Ovary (tissue), 9 donors: ENCODE results near the gene SAFB2. TPM values are rescaled to one million over a fixed set of nuclear protein-coding genes. Genes with fewer than 3 reads are reported as not detected.

ENCODE experiments used
- DNase-seq, 5 donors: peaks; one replicate each; pipeline ENCODE4 v3.0.0-alpha.2; 2019 to 2020
- H3K27ac ChIP-seq, 2 donors: fragments of 200-600 bp; one replicate each; pipeline versions ENCODE4 v1.5.1 to v1.8.0; 2019 to 2022
- H3K27me3 ChIP-seq: fragments of 200-600 bp; one replicate; pipeline ENCODE4 v1.8.0; 2022
- H3K36me3 ChIP-seq: fragments of 200-600 bp; sonication (generic); one replicate; pipeline ENCODE4 v1.5.1; 2019
- H3K4me1 ChIP-seq: one replicate; pipeline ENCODE4 v1.8.1; 2013; ENCODE audit warnings: mild to moderate bottlenecking, moderate library complexity; ENCODE audit not compliant: insufficient read depth
- H3K4me3 ChIP-seq: fragments of 200-600 bp; sonication (generic); one replicate; pipeline ENCODE4 v1.5.1; 2017
- H3K9me3 ChIP-seq, 2 donors: fragments of 200-600 bp in 1 of 2; sonication (generic) in 1 of 2; one replicate each; pipeline versions ENCODE4 v1.5.1 to v1.8.1; 2013 to 2019; ENCODE audit warnings: mild to moderate bottlenecking in 1 of 2, moderate library complexity in 1 of 2
- CTCF ChIP-seq, 3 donors: fragments of 450-650 bp in 2 of 3; fragments of 200-600 bp in 1 of 3; IDR thresholded peaks; one replicate each; pipeline versions ENCODE4 v1.5.1 to v1.8.0; 2016 to 2022; ENCODE audit warnings: antibody characterized with exemption in 3 of 3, mild to moderate bottlenecking in 1 of 3
- EP300 ChIP-seq: sonication (generic); formaldehyde crosslinking; IDR thresholded peaks from one replicate; pipeline ENCODE4 v1.6.1; 2017; ENCODE audit warnings: antibody characterized with exemption
- POLR2A ChIP-seq: fragments of 450-650 bp; IDR thresholded peaks from one replicate; pipeline ENCODE4 v1.6.1; 2017; ENCODE audit warnings: antibody characterized with exemption, mild to moderate bottlenecking, moderate library complexity
- WGBS, 3 donors: extraction: QIAGEN DNeasy Blood & Tissue Kit in 1 of 3; methylation state at CpG; one replicate each; pipeline versions ENCODE4 v1.1.5 to v1.1.7; 2013 to 2017; 5-methylcytosine and 5-hydroxymethylcytosine counted together
- intact Hi-C, 4 donors: fragments of 100-400 bp; cut with DNase I; formaldehyde crosslinking; loops; one replicate each; pipeline versions ENCODE4 v1.11.0 to v1.15.1; 2022 to 2023
- polyA plus RNA-seq, 2 donors: library from polyadenylated mRNA; stranded (reverse); fragments of 200-250 nt in 1 of 2; fragments of 350-450 nt in 1 of 2; fragmentation: Illumina TruSeq in 1 of 2; extraction: RNeasy Lipid Tissue Mini Kit (QIAGEN cat#74804) in 1 of 2; gene quantifications; one replicate each; pipeline ENCODE4 v1.2.3, GENCODE V29; 2013 to 2014
- total RNA-seq, 7 donors: library from RNA; depleted of rRNA in 2 of 7; stranded (reverse); fragments of >200 nt in 2 of 7; fragmentation: NEBNext Ultra II Directional in 3 of 7; extraction: Animal tissue kit (Norgen Biotek cat#: 25700) in 3 of 7; gene quantifications; one replicate each; pipeline versions ENCODE4 v1.1.0 to v1.2.4, GENCODE V29; 2016 to 2023
- donor health status: DM: no; HTN: no; CAD: no; lungs with moderate emphysema.
- donor health status: DM: no; HTN: no; CAD: no.
- donor health status: Bipolar disorder and iron deficiency.
- donor health status: DM: yes; HTN: yes; CAD: no.
- donor health status: DM: no; HTN: no; CAD: no.
- donor health status: DM: yes; HTN: yes; CAD: no.

The SAFB2 gene
- total and polyA plus RNA-seq, 9 donors = 51.3 to 173 (median 107) TPM

GRCh38 chr19:5627395-5627904 is 4.9 kb upstream of the SAFB2 start:
- no peak for DNase-seq
- Histone ChIP-seq H3K4me1 (peaks cover 24% of the 10 kb centered on the region), H3K9me3 (no peaks in the 10 kb centered on the region), H3K27me3 (no peaks in the 10 kb centered on the region), H3K36me3 (no peaks in the 10 kb centered on the region), H3K4me3 (no peak overlapping the region), H3K27ac (no peak overlapping the region)
- intact Hi-C loops = loop anchor here in 2 of 4 donors (5.0 to 10.0 kb wide), 2 partner anchors 50 to 57 kb away; partner anchors contain the start of genes HSD11B1L (in 1 of the 2) and MICOS13 (in 1 of the 2)
- TF ChIP-seq CTCF (IDR thresholded peaks at IDR 0.05) = no peak
- TF ChIP-seq POLR2A = no peak
- no peak for TF ChIP-seq EP300
- 60 to 66% (median 62%) methylated on average over 6 of the region's 6 CpGs for WGBS, 3 donors

DNA sequence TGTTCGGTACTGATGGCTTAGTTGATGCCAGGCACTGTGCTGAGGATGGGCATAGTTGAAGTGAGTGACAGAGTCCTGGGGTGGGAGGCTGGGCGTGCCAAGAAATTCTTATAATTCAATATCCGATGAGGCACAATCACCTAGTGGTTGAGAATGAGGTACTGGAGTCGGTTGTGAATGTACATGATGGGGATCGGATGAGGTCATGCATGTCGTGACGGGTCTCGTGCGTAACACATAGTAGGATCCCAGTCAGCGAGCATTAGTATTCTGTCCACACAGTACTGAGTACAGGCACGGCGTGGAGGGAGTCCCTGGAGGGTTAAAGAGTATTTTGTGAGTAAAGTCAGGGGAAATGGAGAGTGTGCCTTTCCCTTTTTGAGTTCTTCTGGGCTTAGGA is 3.1 kb upstream of the SAFB2 start:
- WGBS, 3 donors = 78 to 84% (median 81%) methylated on average over 12 of the region's 12 CpGs
- TF ChIP-seq CTCF (IDR thresholded peaks at IDR 0.05) (no peak), EP300 (no peak), POLR2A (no peak)
- intact Hi-C loops = loop anchor here in 2 of 4 donors (5.0 to 10.0 kb wide), 2 partner anchors 52 to 59 kb away; partner anchors contain the start of genes HSD11B1L (in 1 of the 2) and MICOS13 (in 1 of the 2)

DNA sequence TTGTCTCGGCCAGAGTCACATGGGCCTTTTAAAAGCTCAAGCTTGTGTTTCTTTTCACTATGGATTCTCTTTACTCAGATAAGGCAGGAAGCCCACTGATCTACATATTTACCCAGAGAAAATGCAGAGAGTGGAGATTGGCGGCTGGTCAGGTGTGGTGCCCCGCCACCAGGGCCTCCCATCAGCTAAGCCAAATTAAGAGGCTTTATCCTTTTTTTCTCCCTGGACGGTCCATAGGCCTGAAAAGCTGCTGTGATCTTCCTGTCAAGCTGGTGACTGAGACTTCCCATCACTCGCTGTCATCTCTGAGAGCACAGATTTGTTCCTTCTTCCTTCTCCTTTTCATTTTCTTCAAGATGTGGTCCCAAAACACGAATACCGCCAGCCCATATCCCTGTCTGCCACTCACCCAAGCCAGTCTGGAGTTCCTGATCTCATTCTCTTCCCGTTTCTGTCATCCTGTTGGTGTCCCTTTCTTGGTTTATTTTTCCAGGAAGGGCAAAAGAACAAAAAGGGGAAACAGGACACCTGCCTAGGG is 2.2 kb upstream of the SAFB2 start:
- Histone ChIP-seq H3K4me3 (peak overlapping the region; percentile 99), H3K4me1 (peaks cover 23% of the 10 kb centered on the region), H3K9me3 (no peaks in the 10 kb centered on the region), H3K36me3 (no peaks in the 10 kb centered on the region), H3K27ac (no peak overlapping the region), H3K27me3 (no peaks in the 10 kb centered on the region)
- DNase-seq = no peak
- WGBS, 3 donors = 25 to 36% (median 29%) methylated on average over 8 of the region's 8 CpGs
- TF ChIP-seq EP300 (no peak), CTCF (IDR thresholded peaks at IDR 0.05) (no peak), POLR2A (no peak)
- intact Hi-C loops = loop anchor here in 2 of 4 donors (5.0 to 10.0 kb wide), 2 partner anchors 52 to 60 kb away; partner anchors contain the start of genes HSD11B1L (in 1 of the 2) and MICOS13 (in 1 of the 2)

More for the DNA sequence above, 3.1 kb upstream of the SAFB2 start:
- Histone ChIP-seq H3K4me1 (peaks cover 22% of the 10 kb centered on the region), H3K27ac (no peak overlapping the region), H3K9me3 (no peaks in the 10 kb centered on the region), H3K4me3 (no peak overlapping the region), H3K36me3 (no peaks in the 10 kb centered on the region), H3K27me3 (no peaks in the 10 kb centered on the region)
- DNase-seq = no peak

- no peaks in the 10 kb centered on the region for H3K27me3 ChIP-seq
- intact Hi-C loops = loop anchor here in 1 of 4 donors (10.0 kb wide), 1 partner anchor 61 kb away; the partner anchor contains the start of genes HSD11B1L and MICOS13
- TF ChIP-seq POLR2A (no peak), EP300 (no peak), CTCF (IDR thresholded peaks at IDR 0.05) (no peak)
- H3K9me3 ChIP-seq = no peaks in the 10 kb centered on the region
- WGBS, 3 donors = 1 to 2% (median 1%) methylated on average over 20 of the region's 20 CpGs
- peak; percentile 32 to 68 (median 56) for DNase-seq
- peaks cover 22% of the 10 kb centered on the region for H3K4me1 ChIP-seq
- no peaks in the 10 kb centered on the region for H3K36me3 ChIP-seq
- peak overlapping the region; percentile 99 for H3K4me3 ChIP-seq
- peak overlapping the region; percentile 86 to 91 for H3K27ac ChIP-seq
Observed at GRCh38 chr19:5624018-5624663, 1.6 kb upstream of the SAFB2 start.
